CD4-positive, alpha-beta T cell treated with Interferon gamma for 1 hour (primary cell): ENCODE data around the gene PGLYRP3.
"Not testable (repeated sequence)": the region's sequence is repeated elsewhere in the genome, so short reads cannot be mapped to it uniquely, and the experiment has no call there.

Experiments
- DNase-seq: peaks from one replicate; pipeline ENCODE4 v3.0.0-alpha.2; 2020

PGLYRP3 gene

GRCh38 chr1:153348511-153349362 lies 36.0 kb upstream of the PGLYRP3 start, which contains the start of gene PGLYRP4:
Gene PGLYRP4, minus strand, starts transcription at chr1:153348841. Its CDS starts 909 bp downstream, at chr1:153347932.
- no peak for DNase-seq

GRCh38 chr1:153347856-153348255 lies 35.1 kb upstream of the PGLYRP3 start:
- no peak for DNase-seq

GRCh38 chr1:153347049-153347448 lies 34.3 kb upstream of the PGLYRP3 start:
- not testable (repeated sequence) for DNase-seq

GRCh38 chr1:153346077-153346723 lies 33.4 kb upstream of the PGLYRP3 start:
- no peak for DNase-seq

- no peak for DNase-seq
Observed at GRCh38 chr1:153345187-153346076, 32.7 kb upstream of the PGLYRP3 start.

GRCh38 chr1:153344718-153345025 lies 31.9 kb upstream of the PGLYRP3 start:
- DNase-seq, result no peak

GRCh38 chr1:153343811-153344717 lies 31.3 kb upstream of the PGLYRP3 start:
- DNase-seq, result no peak

GRCh38 chr1:153343040-153343681 lies 30.4 kb upstream of the PGLYRP3 start:
- DNase-seq, result no peak

GRCh38 chr1:153342178-153342577 lies 29.4 kb upstream of the PGLYRP3 start:
- DNase-seq, result no peak

- DNase-seq, result no peak
Observed at GRCh38 chr1:153341431-153341934, 28.7 kb upstream of the PGLYRP3 start.

GRCh38 chr1:153340356-153340755 lies 27.6 kb upstream of the PGLYRP3 start:
- no peak for DNase-seq

- DNase-seq, result no peak
Observed at GRCh38 chr1:153339802-153340201, 27.1 kb upstream of the PGLYRP3 start.

- no peak for DNase-seq
Observed at GRCh38 chr1:153337980-153338853, 25.5 kb upstream of the PGLYRP3 start.

GRCh38 chr1:153336650-153337049 lies 23.9 kb upstream of the PGLYRP3 start:
- DNase-seq, result no peak

- no peak for DNase-seq
Observed at GRCh38 chr1:153333902-153334301, 21.1 kb upstream of the PGLYRP3 start.

- DNase-seq, result no peak
Observed at GRCh38 chr1:153324912-153325311, 12.2 kb upstream of the PGLYRP3 start.

- no peak for DNase-seq
Observed at GRCh38 chr1:153322568-153322967, 9.8 kb upstream of the PGLYRP3 start.

GRCh38 chr1:153318145-153318544 lies 5.4 kb upstream of the PGLYRP3 start:
- not testable (repeated sequence) for DNase-seq

- DNase-seq, result not testable (repeated sequence)
Observed at GRCh38 chr1:153316013-153316412, 3.3 kb upstream of the PGLYRP3 start.

GRCh38 chr1:153314388-153314787 lies 1.6 kb upstream of the PGLYRP3 start:
- DNase-seq, result not testable (repeated sequence)
